Medulla oblongata (tissue), 1 donor: ENCODE data around the gene OR10K2.
"Not testable (repeated sequence)": the region's sequence is repeated elsewhere in the genome, so short reads cannot be mapped to it uniquely, and the experiment has no call there.

Experiments
- DNase-seq: peaks from one replicate; pipeline ENCODE4 v3.0.0-alpha.2; 2015; ENCODE audit errors: extremely low spot score

The OR10K2 gene, protein sequence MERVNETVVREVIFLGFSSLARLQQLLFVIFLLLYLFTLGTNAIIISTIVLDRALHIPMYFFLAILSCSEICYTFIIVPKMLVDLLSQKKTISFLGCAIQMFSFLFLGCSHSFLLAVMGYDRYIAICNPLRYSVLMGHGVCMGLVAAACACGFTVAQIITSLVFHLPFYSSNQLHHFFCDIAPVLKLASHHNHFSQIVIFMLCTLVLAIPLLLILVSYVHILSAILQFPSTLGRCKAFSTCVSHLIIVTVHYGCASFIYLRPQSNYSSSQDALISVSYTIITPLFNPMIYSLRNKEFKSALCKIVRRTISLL

DNA sequence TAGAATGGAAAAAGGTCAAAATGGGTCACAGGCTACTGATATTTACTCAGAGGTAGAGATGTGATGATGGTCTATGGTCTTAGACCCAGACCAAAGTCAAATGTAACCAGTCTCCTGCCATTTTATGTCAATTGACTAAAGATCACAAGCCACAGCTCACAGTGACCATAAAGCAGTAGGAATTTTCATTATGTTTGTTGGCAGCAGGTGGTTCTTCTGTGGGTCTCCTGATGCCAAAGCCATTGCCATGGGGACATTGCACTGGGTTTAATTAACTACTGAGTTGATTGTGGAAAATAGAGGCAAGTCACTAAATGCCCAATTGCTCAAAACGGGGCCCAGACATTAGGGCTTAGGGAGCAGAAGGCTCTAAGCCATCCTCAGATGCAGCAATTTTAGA is at the start of gene OR10K2:
Gene OR10K2 (minus strand): TSS at position 101 of the 400 bp plus-strand sequence. CDS start 5,371 bp downstream, outside the sequence.
- DNase-seq, result no peak

GRCh38 chr1:158471920-158472319 is 45.9 kb upstream of the OR10K2 start, which contains the start of gene OR10R2:
Gene OR10R2 (plus strand): TSS chr1:158472220. CDS start chr1:158472326, 106 bp downstream.
- no peak for DNase-seq

DNA sequence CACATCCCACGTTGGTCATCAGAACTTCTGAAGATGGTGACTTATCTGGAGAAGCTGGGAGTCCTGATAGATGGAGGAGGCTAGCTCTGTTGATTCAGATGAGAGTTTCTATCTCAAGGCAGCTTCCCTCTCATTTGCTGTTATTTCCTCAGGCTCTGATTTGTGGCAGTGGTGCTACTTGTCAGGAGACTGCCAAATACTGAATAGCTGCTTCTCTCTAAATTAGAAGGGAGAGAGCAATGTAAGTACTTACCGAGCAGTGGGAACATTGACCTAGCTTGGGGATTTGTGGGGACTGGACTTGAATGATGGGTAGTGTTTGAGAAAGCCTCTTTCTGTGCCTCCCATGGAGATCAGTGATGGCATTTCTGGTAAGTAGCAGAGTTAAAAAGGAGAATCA is 35.5 kb upstream of the OR10K2 start, which contains the start of gene OR10K1:
Gene OR10K1 (plus strand): TSS at position 301 of the 400 bp plus-strand sequence. CDS start 3,728 bp downstream, outside the sequence.
- no peak for DNase-seq

- DNase-seq, result no peak
Measured at GRCh38 chr1:158458263-158458662, 32.2 kb upstream of the OR10K2 start.

DNA sequence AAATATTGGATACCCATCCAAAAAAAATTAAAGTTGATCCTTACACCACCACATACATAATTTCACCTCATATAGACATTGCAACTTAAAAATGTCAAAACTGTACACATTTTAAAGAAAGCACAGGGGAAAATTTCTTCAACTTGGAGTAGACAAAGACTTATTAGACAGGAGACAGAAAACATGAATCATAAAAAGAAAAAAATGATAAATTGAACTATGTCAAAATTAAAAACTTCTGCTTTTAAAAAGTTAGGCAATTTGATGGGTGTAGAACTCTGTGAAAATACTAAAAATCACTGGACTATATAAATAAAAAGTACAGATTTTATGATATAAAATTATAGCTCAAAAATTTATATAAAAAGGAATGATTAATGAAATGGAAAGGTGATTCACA is 31.2 kb upstream of the OR10K2 start:
- no peak for DNase-seq

DNA sequence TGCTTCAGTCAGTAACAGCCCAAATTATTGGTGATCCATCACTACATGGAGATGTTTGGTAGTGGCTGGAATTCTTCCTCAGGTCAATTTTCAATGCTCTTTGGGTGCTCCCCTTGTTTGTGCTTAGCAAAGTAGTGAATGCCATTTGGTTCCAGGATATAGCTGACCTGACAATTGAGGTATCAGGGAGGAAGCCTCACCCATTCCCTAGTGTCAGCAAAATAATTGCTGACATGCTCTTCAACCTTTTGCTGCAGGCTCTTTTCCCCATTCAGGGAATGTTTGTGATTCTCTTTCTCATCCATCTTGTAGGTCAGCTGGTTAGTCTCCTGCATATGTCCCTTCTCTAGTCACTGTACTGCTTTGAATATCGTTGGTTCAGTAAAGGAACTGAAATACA is 28.5 kb upstream of the OR10K2 start:
- DNase-seq, result no peak

- no peak for DNase-seq
Measured at GRCh38 chr1:158445376-158445775, 19.3 kb upstream of the OR10K2 start.

DNA sequence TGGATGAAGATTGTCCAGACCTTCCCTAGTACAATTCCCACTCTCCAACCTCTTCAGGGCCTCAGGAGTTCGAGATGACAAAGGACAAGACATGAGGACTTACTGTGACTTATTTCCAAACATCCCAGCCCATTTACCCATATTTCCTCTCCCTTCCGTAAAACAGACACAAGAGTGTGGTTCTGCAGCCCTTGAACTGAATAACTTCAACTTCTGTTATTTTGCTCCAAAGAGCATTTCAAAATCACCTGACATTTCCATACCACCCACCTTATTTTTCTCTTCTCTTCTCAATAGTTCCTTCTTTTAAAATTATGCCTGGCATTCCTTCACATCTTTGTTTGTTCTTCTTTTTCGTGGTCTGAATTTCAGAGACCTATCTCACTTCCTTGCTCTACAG is 8.7 kb upstream of the OR10K2 start:
- no peak for DNase-seq

DNA sequence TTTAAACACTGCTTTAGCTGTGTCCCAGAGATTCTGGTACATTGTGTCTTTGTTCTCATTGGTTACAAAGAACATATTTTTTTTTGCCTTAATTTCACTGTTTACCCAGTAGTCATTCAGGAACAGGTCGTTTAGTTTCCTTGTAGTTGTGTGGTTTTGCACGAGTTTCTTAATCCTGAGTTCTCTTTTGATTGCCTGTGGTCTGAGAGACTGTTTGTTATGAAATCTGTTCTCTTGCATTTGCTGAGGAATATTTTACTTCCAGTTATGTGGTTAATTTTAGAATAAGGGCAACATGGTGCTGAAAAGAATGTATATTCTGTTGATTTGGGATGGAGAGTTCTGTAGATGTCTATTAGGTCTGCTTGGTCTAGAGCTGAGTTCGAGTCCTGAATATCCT is 4.1 kb upstream of the OR10K2 start:
- not testable (repeated sequence) for DNase-seq

DNA sequence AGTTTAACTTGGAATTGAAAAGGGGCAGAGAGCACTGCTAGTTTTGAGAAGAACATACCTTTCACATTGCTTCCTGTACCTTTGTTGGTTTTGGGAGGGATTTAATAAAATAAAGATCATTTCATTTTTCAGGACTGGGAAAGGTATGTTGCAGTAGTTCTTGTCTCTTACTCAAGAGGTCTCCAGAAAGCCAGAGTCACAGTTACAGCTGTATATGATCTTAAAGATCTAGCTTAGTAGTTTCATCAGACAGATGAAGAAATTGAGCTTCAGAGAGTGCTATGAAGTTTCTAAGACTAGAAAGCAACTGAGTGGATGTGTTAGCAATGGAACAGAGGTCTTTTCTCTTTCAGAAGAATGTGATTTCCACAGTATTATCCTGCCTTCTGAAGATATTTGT is 1.0 kb downstream of the OR10K2 start:
- no peak for DNase-seq

- DNase-seq, result no peak
Measured at GRCh38 chr1:158422212-158422611, 3.8 kb downstream of the OR10K2 start.

DNA sequence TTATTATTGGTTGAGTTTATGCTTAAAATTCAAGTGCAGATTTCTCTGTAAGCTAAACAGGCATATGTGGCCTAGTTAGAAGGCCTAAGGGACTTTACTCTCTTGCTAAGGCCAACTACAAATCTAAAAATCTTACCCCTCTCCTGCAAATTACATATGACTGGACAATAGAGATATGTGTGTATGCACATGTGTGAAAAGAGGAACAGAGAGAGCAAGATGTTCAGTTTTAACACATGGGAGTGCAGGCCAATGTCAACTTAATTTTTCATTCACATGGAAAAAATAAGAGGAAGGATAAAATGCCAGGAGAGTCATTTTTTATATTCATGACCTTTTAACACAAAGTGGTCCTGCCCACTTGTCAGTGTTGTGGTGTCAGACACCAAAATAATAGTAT is 8.5 kb downstream of the OR10K2 start:
- DNase-seq, result no peak

- no peak for DNase-seq
Measured at GRCh38 chr1:158414651-158415345, 11.2 kb downstream of the OR10K2 start.

GRCh38 chr1:158407092-158407491 is 18.9 kb downstream of the OR10K2 start:
- DNase-seq, result no peak

DNA sequence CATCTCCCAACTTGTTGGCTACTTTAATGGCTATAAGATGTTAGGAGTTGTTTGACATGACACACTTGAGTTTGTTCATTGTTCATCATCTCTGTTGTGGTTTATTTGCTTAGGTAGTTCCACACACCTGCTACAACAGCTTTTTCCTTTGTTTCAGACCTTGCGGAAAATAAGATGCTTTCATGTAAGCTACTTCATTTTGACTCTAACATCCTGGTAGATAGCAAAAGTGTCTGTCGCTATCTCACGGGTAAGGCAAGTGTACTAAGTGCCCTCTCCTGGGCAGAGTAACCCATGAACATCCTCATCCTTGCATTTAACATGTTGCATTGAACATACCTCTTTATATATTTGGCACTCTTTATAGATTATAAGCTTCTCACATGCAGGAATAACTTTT is 25.2 kb downstream of the OR10K2 start:
- no peak for DNase-seq

- DNase-seq, result no peak
Measured at GRCh38 chr1:158398818-158399514, 27.1 kb downstream of the OR10K2 start, which contains the start of gene OR10T2. Gene OR10T2 (minus strand): TSS chr1:158399466. CDS start chr1:158399466, 0 bp downstream.

DNA sequence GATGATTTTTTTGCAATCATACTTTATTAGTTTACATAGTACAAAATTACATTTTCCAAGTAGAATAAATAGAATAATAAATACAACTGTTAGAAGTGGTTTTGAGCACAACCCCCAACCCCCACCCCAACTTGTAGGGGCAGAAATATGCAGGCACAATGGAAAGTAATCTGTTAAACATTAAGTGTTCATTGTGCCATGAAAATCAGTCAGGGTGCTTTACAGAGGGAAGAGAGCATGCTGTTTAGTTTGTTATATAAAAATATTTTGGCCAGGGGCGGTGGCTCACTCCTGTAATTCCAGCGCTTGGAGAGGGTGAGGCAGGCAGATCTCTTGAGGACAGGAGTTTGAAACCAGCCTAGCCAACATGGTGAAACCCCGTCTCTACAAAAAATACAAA is 29.4 kb downstream of the OR10K2 start:
- DNase-seq, result no peak

- DNase-seq, result no peak
Measured at GRCh38 chr1:158393476-158393875, 32.6 kb downstream of the OR10K2 start.

DNA sequence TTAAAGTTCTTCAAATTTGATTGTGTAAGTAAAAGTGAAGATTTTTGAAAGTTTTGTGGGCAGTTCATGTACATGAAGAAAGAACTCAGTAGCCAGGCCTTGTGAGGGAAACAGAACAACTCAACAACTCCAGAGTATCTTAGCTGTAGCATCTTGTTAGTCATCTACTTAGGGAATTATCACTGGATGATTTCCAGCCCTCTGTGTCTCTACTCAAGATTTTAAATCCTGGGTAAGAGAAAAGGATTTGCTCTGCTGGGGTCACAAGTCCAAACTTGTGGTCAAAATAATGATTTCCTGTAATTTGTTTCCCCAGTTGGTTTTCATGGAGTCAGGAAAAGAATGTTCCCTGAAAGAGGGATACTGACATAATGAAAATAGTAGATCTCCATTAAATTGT is 34.9 kb downstream of the OR10K2 start:
- DNase-seq, result no peak

GRCh38 chr1:158390331-158390730 is 35.7 kb downstream of the OR10K2 start:
- no peak for DNase-seq

DNA sequence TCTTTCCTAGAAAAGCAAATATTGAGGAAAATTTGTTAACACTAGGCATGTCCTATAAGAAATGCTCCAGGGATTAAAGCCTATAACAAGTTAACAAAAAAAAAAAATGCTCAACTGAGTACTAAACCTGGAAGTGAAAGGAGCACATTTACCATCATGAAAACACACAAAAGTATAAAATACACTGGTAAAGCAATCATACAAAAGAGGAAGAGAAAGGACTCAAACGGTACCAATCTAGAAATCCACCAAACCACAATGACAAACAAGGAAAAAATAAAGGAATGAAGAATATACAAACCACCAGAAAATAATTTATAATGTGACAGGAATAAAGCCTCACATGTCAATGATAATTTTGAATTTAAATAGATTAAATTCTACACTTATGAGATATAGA is 51.2 kb downstream of the OR10K2 start:
- DNase-seq, result no peak

DNA sequence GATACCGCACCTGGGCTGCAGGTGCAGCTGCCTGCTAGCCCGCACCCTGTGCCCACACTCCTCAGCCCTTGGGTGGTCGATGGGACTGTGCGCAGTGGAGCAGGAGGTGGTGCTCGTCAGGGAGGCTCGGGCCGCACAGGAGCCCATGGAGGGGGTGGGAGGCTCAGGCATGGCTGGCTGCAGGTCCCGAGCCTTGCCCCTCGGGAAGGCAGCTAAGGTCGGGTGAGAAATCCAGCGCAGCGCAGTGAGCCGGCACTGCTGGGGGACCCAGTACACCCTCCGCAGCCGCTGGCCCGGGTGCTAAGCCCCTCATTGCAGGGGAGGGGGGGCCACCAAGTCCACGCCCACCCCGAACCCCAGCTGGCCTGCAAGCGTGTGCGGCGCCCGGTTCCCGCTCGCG is 51.9 kb downstream of the OR10K2 start:
- DNase-seq, result not testable (repeated sequence)
